Measurements from ENCODE around the gene TEX30.

Gene TEX30

DNA sequence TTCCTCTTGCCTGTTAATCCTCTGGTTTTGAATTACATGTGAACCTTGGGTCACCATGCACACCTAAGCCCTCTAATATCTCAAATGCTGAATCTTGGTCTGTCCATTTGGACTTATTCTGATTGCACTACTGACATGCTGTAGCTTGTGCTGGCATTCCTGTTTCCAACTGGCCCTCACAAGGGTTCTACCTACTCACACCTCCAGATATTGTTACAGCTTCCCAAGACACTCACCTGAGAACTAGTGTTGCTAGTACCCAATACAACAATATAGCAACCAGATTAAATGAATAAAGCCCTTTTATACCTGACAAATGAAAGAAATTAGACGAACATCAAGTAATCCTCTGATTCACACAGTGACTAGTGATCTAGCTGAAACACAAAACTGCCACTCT is 16.6 kb downstream of the TEX30 start:
- no CpG with 5 or more reads among the region's 1 CpG for WGBS, 2 donors (ENCODE audit: extremely low coverage in 2 of 2, insufficient read length in 2 of 2, insufficient replicate concordance in 1 of 2)

GRCh38 chr13:102751886-102752285 is 21.7 kb downstream of the TEX30 start:
- no peak for DNase-seq (ENCODE audit: low spot score)
- H3K9me3 ChIP-seq (replicated peaks in 1 of 2; ENCODE audit: control insufficient read depth in 2 of 2, insufficient read depth in 1 of 2, low read depth in 1 of 2, low read length in 2 of 2), result peaks cover 0 to 5% of the 10 kb centered on the region in 2 donors
- no peak overlapping the region for H4K8ac ChIP-seq (ENCODE audit: low read depth, low read length)
- H3K4me3 ChIP-seq (ENCODE audit: low read length in 2 of 2), result no peak overlapping the region
- H2BK12ac ChIP-seq (ENCODE audit: low read length), result no peak overlapping the region
- no peak overlapping the region for H4K91ac ChIP-seq (ENCODE audit: low read depth, low read length, poor library complexity)
- H3K4me1 ChIP-seq (ENCODE audit: control insufficient read depth in 2 of 2, insufficient read depth in 1 of 2, low read depth in 1 of 2, low read length in 2 of 2), result peaks cover 0 to under 1% of the 10 kb centered on the region in 2 donors
- H2BK120ac ChIP-seq (ENCODE audit: low read depth, low read length), result no peak overlapping the region
- H3K27ac ChIP-seq (replicated peaks; ENCODE audit: low read length), result no peak overlapping the region
- H3K23ac ChIP-seq (ENCODE audit: low read depth, low read length, poor library complexity), result no peak overlapping the region
- H2BK15ac ChIP-seq (ENCODE audit: low read length), result no peak overlapping the region
- no peaks in the 10 kb centered on the region for H3K36me3 ChIP-seq (replicated peaks in 1 of 2; ENCODE audit: control insufficient read depth in 2 of 2, insufficient read depth in 2 of 2, low read length in 2 of 2)
- no CpG with 5 or more reads among the region's 3 CpGs for WGBS, 2 donors (ENCODE audit: extremely low coverage in 2 of 2, insufficient read length in 2 of 2, insufficient replicate concordance in 1 of 2)
- H3K4ac ChIP-seq (ENCODE audit: low read length), result no peak overlapping the region
- H2BK5ac ChIP-seq (ENCODE audit: low read length), result no peak overlapping the region
- H3K27me3 ChIP-seq (ENCODE audit: control insufficient read depth in 3 of 3, insufficient read depth in 3 of 3, low read depth in 1 of 3, low read length in 3 of 3), result peaks cover 0 to 4% (median 0%) of the 10 kb centered on the region in 3 experiments
- H3K4me2 ChIP-seq (ENCODE audit: insufficient read depth, low read length, poor library complexity, severe bottlenecking), result no peak overlapping the region
- no peak overlapping the region for H2AFZ ChIP-seq (ENCODE audit: low read length)
- no peak overlapping the region for H3K18ac ChIP-seq (ENCODE audit: low read length)
- no peak overlapping the region for H3K9ac ChIP-seq (ENCODE audit: low read depth, low read length, poor library complexity)
- H3K14ac ChIP-seq (ENCODE audit: low read length), result no peak overlapping the region
- H3K79me1 ChIP-seq (ENCODE audit: low read depth, low read length), result no peaks in the 10 kb centered on the region
- H2AK5ac ChIP-seq (ENCODE audit: low read depth, low read length), result no peak overlapping the region

More for the DNA sequence above, 16.6 kb downstream of the TEX30 start:
- Histone ChIP-seq H3K9me3 (replicated peaks in 1 of 2; ENCODE audit: control insufficient read depth in 2 of 2, insufficient read depth in 1 of 2, low read depth in 1 of 2, low read length in 2 of 2) (peaks cover 0 to 3% of the 10 kb centered on the region in 2 donors), H3K79me1 (ENCODE audit: low read depth, low read length) (no peaks in the 10 kb centered on the region), H4K8ac (ENCODE audit: low read depth, low read length) (no peak overlapping the region), H3K14ac (ENCODE audit: low read length) (no peak overlapping the region), H2BK15ac (ENCODE audit: low read length) (no peak overlapping the region), H3K27ac (replicated peaks; ENCODE audit: low read length) (no peak overlapping the region), H2AK5ac (ENCODE audit: low read depth, low read length) (no peak overlapping the region), H3K4me1 (ENCODE audit: control insufficient read depth in 2 of 2, insufficient read depth in 1 of 2, low read depth in 1 of 2, low read length in 2 of 2) (peaks cover 0 to 2% of the 10 kb centered on the region in 2 donors), H3K4ac (ENCODE audit: low read length) (no peak overlapping the region), H2BK120ac (ENCODE audit: low read depth, low read length) (no peak overlapping the region), H3K36me3 (replicated peaks in 1 of 2; ENCODE audit: control insufficient read depth in 2 of 2, insufficient read depth in 2 of 2, low read length in 2 of 2) (no peaks in the 10 kb centered on the region), H2AFZ (ENCODE audit: low read length) (no peak overlapping the region), H3K4me3 (ENCODE audit: low read length in 2 of 2) (no peak overlapping the region), H4K91ac (ENCODE audit: low read depth, low read length, poor library complexity) (no peak overlapping the region), H3K23ac (ENCODE audit: low read depth, low read length, poor library complexity) (no peak overlapping the region), H3K4me2 (ENCODE audit: insufficient read depth, low read length, poor library complexity, severe bottlenecking) (no peak overlapping the region), H3K9ac (ENCODE audit: low read depth, low read length, poor library complexity) (no peak overlapping the region), H3K18ac (ENCODE audit: low read length) (no peak overlapping the region), H2BK5ac (ENCODE audit: low read length) (no peak overlapping the region), H2BK12ac (ENCODE audit: low read length) (no peak overlapping the region), H3K27me3 (ENCODE audit: control insufficient read depth in 3 of 3, insufficient read depth in 3 of 3, low read depth in 1 of 3, low read length in 3 of 3) (no peaks in the 10 kb centered on the region)
- DNase-seq (ENCODE audit: low spot score), result no peak

- no peak overlapping the region for H2BK12ac ChIP-seq (ENCODE audit: low read length)
- peaks cover 0 to 5% of the 10 kb centered on the region in 2 donors for H3K4me1 ChIP-seq (ENCODE audit: control insufficient read depth in 2 of 2, insufficient read depth in 1 of 2, low read depth in 1 of 2, low read length in 2 of 2)
- H3K27ac ChIP-seq (replicated peaks; ENCODE audit: low read length), result no peak overlapping the region
- H3K36me3 ChIP-seq (replicated peaks in 1 of 2; ENCODE audit: control insufficient read depth in 2 of 2, insufficient read depth in 2 of 2, low read length in 2 of 2), result no peaks in the 10 kb centered on the region
- no peak overlapping the region for H3K14ac ChIP-seq (ENCODE audit: low read length)
- H2BK5ac ChIP-seq (ENCODE audit: low read length), result no peak overlapping the region
- no peak overlapping the region for H2AK5ac ChIP-seq (ENCODE audit: low read depth, low read length)
- no peak overlapping the region for H3K4me2 ChIP-seq (ENCODE audit: insufficient read depth, low read length, poor library complexity, severe bottlenecking)
- no peak overlapping the region for H3K18ac ChIP-seq (ENCODE audit: low read length)
- no peak overlapping the region for H3K23ac ChIP-seq (ENCODE audit: low read depth, low read length, poor library complexity)
- H3K27me3 ChIP-seq (ENCODE audit: control insufficient read depth in 3 of 3, insufficient read depth in 3 of 3, low read depth in 1 of 3, low read length in 3 of 3), result peaks cover 0 to 43% (median 0%) of the 10 kb centered on the region in 3 experiments
- H2BK120ac ChIP-seq (ENCODE audit: low read depth, low read length), result no peak overlapping the region
- no peaks in the 10 kb centered on the region for H3K9me3 ChIP-seq (replicated peaks in 1 of 2; ENCODE audit: control insufficient read depth in 2 of 2, insufficient read depth in 1 of 2, low read depth in 1 of 2, low read length in 2 of 2)
- H4K8ac ChIP-seq (ENCODE audit: low read depth, low read length), result no peak overlapping the region
- no peak for DNase-seq (ENCODE audit: low spot score)
- no peaks in the 10 kb centered on the region for H3K79me1 ChIP-seq (ENCODE audit: low read depth, low read length)
- H3K4ac ChIP-seq (ENCODE audit: low read length), result no peak overlapping the region
- H3K4me3 ChIP-seq (ENCODE audit: low read length in 2 of 2), result no peak overlapping the region
- no peak overlapping the region for H4K91ac ChIP-seq (ENCODE audit: low read depth, low read length, poor library complexity)
- no peak overlapping the region for H3K9ac ChIP-seq (ENCODE audit: low read depth, low read length, poor library complexity)
- H2AFZ ChIP-seq (ENCODE audit: low read length), result no peak overlapping the region
- no peak overlapping the region for H2BK15ac ChIP-seq (ENCODE audit: low read length)
Measured at GRCh38 chr13:102742506-102742905, 31.1 kb downstream of the TEX30 start.

DNA sequence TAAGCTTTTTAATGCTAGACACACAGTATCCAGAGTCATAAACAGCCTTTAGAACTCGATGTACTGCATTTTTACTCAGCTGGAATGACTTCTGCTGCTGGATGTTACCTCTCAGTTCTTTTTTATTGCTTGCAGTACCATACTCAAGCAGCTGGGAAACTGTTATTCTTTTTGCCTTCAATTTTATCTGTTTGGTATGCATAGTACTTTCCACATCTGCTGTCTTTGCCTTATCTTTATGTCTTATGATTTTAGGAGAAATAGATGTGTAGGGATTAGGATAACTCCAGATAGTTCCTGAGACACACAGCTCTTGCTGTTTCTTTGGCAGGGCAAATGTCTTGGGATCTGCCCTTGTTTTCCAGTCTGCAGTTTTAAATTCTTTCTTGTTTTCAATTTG is 31.5 kb downstream of the TEX30 start:
- H2BK5ac ChIP-seq (ENCODE audit: low read length), result no peak overlapping the region
- no peak overlapping the region for H3K23ac ChIP-seq (ENCODE audit: low read depth, low read length, poor library complexity)
- H4K8ac ChIP-seq (ENCODE audit: low read depth, low read length), result no peak overlapping the region
- H3K4ac ChIP-seq (ENCODE audit: low read length), result no peak overlapping the region
- no peak overlapping the region for H3K4me2 ChIP-seq (ENCODE audit: insufficient read depth, low read length, poor library complexity, severe bottlenecking)
- no peak overlapping the region for H3K18ac ChIP-seq (ENCODE audit: low read length)
- no peak overlapping the region for H4K91ac ChIP-seq (ENCODE audit: low read depth, low read length, poor library complexity)
- no CpG with 5 or more reads among the region's 1 CpG for WGBS, 2 donors (ENCODE audit: extremely low coverage in 2 of 2, insufficient read length in 2 of 2, insufficient replicate concordance in 1 of 2)
- H3K79me1 ChIP-seq (ENCODE audit: low read depth, low read length), result no peaks in the 10 kb centered on the region
- H2BK15ac ChIP-seq (ENCODE audit: low read length), result no peak overlapping the region
- H3K4me1 ChIP-seq (ENCODE audit: control insufficient read depth in 2 of 2, insufficient read depth in 1 of 2, low read depth in 1 of 2, low read length in 2 of 2), result peaks cover 0 to 5% of the 10 kb centered on the region in 2 donors
- no peak overlapping the region for H2AK5ac ChIP-seq (ENCODE audit: low read depth, low read length)
- H3K4me3 ChIP-seq (ENCODE audit: low read length in 2 of 2), result no peak overlapping the region
- no peak overlapping the region for H3K27ac ChIP-seq (replicated peaks; ENCODE audit: low read length)
- H2BK120ac ChIP-seq (ENCODE audit: low read depth, low read length), result no peak overlapping the region
- no peak for DNase-seq (ENCODE audit: low spot score)
- peaks cover 0 to 43% (median 0%) of the 10 kb centered on the region in 3 experiments for H3K27me3 ChIP-seq (ENCODE audit: control insufficient read depth in 3 of 3, insufficient read depth in 3 of 3, low read depth in 1 of 3, low read length in 3 of 3)
- no peaks in the 10 kb centered on the region for H3K36me3 ChIP-seq (replicated peaks in 1 of 2; ENCODE audit: control insufficient read depth in 2 of 2, insufficient read depth in 2 of 2, low read length in 2 of 2)
- no peak overlapping the region for H3K14ac ChIP-seq (ENCODE audit: low read length)
- H3K9ac ChIP-seq (ENCODE audit: low read depth, low read length, poor library complexity), result no peak overlapping the region
- no peak overlapping the region for H2AFZ ChIP-seq (ENCODE audit: low read length)
- H2BK12ac ChIP-seq (ENCODE audit: low read length), result no peak overlapping the region
- no peaks in the 10 kb centered on the region for H3K9me3 ChIP-seq (replicated peaks in 1 of 2; ENCODE audit: control insufficient read depth in 2 of 2, insufficient read depth in 1 of 2, low read depth in 1 of 2, low read length in 2 of 2)

Measured in neuronal stem cell (in vitro differentiated cells).